OCI-LY7 (cell line): ENCODE measurements around the gene TMEM61. TPM values are rescaled to one million over a fixed set of nuclear protein-coding genes. Genes with fewer than 3 reads are reported as not detected.

Source experiments
- BruUV-seq: library from RNA; stranded (reverse); fragments of 400-500 nt; replicated peaks from 2 replicates; lab custom pipeline; 2021; lab: Mats Ljungman, UMichigan
- CTCF ChIA-PET: fragments of 300-600 bp; sonication (Branson Sonifier 250); formaldehyde crosslinking; loops from one replicate; lab custom pipeline; 2022; ENCODE audit warnings: antibody characterized with exemption; ENCODE audit not compliant: unreplicated experiment; lab: Charles Lee
- POLR2A ChIA-PET: fragments of 300-600 bp; sonication (Branson Sonifier 250); formaldehyde crosslinking; loops from one replicate; lab custom pipeline; 2022; ENCODE audit warnings: antibody characterized with exemption; lab: Charles Lee
- DNase-seq: peaks from one replicate; pipeline ENCODE4 v3.0.0-alpha.2; 2015; ENCODE audit warnings: low spot score
- H2AFZ ChIP-seq: fragments of 200-600 bp; sonication (generic), shearing (Covaris generic); 2 replicates; pipeline ENCODE4 v1.6.1; 2014; ENCODE audit warnings: mild to moderate bottlenecking, antibody characterized with exemption, low read length, moderate library complexity
- H3K27ac ChIP-seq: fragments of 200-600 bp; sonication (generic); 2 replicates; pipeline ENCODE4 v1.5.1; 2014; ENCODE audit warnings: mixed run types, low read depth, mild to moderate bottlenecking, moderate library complexity, low read length, inconsistent platforms; ENCODE audit not compliant: poor library complexity, severe bottlenecking
- H3K36me3 ChIP-seq: fragments of 200-600 bp; sonication (generic); 2 replicates; pipeline ENCODE4 v1.6.1; 2014; ENCODE audit warnings: mild to moderate bottlenecking, antibody characterized with exemption, low read length, moderate library complexity, mixed read lengths; ENCODE audit not compliant: insufficient read depth
- H3K4me1 ChIP-seq: fragments of 200-600 bp; sonication (generic); 2 replicates; pipeline ENCODE4 v1.5.1; 2014; ENCODE audit warnings: mild to moderate bottlenecking, low read length; ENCODE audit not compliant: insufficient read depth, poor library complexity, severe bottlenecking
- H3K4me2 ChIP-seq: fragments of 200-600 bp; sonication (generic); 2 replicates; pipeline ENCODE4 v1.6.1; 2014; ENCODE audit warnings: mild to moderate bottlenecking, low read length
- H3K4me3 ChIP-seq: fragments of 200-600 bp; sonication (generic); 2 replicates; pipeline ENCODE4 v1.5.1; 2014; ENCODE audit warnings: mild to moderate bottlenecking, low read depth, low read length; ENCODE audit not compliant: poor library complexity, severe bottlenecking
- H3K79me2 ChIP-seq: fragments of 200-600 bp; sonication (generic); 2 replicates; pipeline ENCODE4 v1.6.1; 2016; ENCODE audit warnings: low read depth, mild to moderate bottlenecking, low read length, moderate library complexity, mixed read lengths; ENCODE audit not compliant: insufficient read depth
- H3K9me2 ChIP-seq: fragments of 200-600 bp; sonication (generic); 2 replicates; pipeline ENCODE4 v1.6.1; 2016; ENCODE audit warnings: mild to moderate bottlenecking, low read length, mixed read lengths; ENCODE audit not compliant: insufficient read depth
- H3K9me3 ChIP-seq: fragments of 200-600 bp; sonication (generic); 2 replicates; pipeline ENCODE4 v1.6.1; 2014; ENCODE audit warnings: mild to moderate bottlenecking, mixed run types, low read length, mixed read lengths
- H4K20me1 ChIP-seq: fragments of 200-600 bp; sonication (generic); 2 replicates; pipeline ENCODE4 v1.6.1; 2014; ENCODE audit warnings: mild to moderate bottlenecking, antibody characterized with exemption, low read length, moderate library complexity, mixed read lengths; ENCODE audit not compliant: insufficient read depth
- EZH2phosphoT487 ChIP-seq: fragments of 200-600 bp; sonication (generic); IDR thresholded peaks from 2 replicates; pipeline ENCODE4 v1.6.1; 2018; ENCODE audit warnings: low read depth, borderline replicate concordance, mild to moderate bottlenecking, mixed run types, antibody characterized with exemption, low read length, moderate library complexity, mixed read lengths
- intact Hi-C: fragments of 100-400 bp; cut with micrococcal nuclease; formaldehyde crosslinking; loops from one replicate; pipeline ENCODE4 v1.10.0; 2022; ENCODE audit not compliant: unreplicated experiment
- total RNA-seq, 2 experiments: library from RNA; depleted of rRNA in 1 of 2; stranded (reverse); fragments of >200 nt in 1 of 2; shearing (Covaris generic) in 1 of 2; gene quantifications; 2 replicates each; pipeline ENCODE4 v1.2.3, GENCODE V29; 2014 to 2022
- TF ChIP-seq, protein P1 (sequence below): fragments of 200-600 bp; sonication (generic); conservative IDR thresholded peaks from 2 replicates; pipeline ENCODE4 v1.5.1; 2014; ENCODE audit warnings: mild to moderate bottlenecking, antibody characterized with exemption, low read length, moderate library complexity, mixed read lengths

TMEM61 gene
- total RNA-seq, 2 experiments from 2014 or later, result not detected

GRCh38 chr1:55033265-55033614 lies 52.8 kb downstream of the TMEM61 start:
- Histone ChIP-seq H2AFZ (no peak overlapping the region), H3K36me3 (no peaks in the 10 kb centered on the region), H4K20me1 (no peaks in the 10 kb centered on the region), H3K4me3 (no peak overlapping the region), H3K79me2 (no peaks in the 10 kb centered on the region), H3K4me2 (no peak overlapping the region), H3K9me2 (no peaks in the 10 kb centered on the region), H3K4me1 (no peaks in the 10 kb centered on the region), H3K27ac (no peak overlapping the region), H3K9me3 (no peaks in the 10 kb centered on the region)
- intact Hi-C loops, result no loop called here
- CTCF ChIA-PET, result no interaction called here
- no peak for DNase-seq
- no TSS peak for BruUV-seq
- TF ChIP-seq, protein P1, sequence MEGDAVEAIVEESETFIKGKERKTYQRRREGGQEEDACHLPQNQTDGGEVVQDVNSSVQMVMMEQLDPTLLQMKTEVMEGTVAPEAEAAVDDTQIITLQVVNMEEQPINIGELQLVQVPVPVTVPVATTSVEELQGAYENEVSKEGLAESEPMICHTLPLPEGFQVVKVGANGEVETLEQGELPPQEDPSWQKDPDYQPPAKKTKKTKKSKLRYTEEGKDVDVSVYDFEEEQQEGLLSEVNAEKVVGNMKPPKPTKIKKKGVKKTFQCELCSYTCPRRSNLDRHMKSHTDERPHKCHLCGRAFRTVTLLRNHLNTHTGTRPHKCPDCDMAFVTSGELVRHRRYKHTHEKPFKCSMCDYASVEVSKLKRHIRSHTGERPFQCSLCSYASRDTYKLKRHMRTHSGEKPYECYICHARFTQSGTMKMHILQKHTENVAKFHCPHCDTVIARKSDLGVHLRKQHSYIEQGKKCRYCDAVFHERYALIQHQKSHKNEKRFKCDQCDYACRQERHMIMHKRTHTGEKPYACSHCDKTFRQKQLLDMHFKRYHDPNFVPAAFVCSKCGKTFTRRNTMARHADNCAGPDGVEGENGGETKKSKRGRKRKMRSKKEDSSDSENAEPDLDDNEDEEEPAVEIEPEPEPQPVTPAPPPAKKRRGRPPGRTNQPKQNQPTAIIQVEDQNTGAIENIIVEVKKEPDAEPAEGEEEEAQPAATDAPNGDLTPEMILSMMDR, result no peak
- no peak for TF ChIP-seq EZH2phosphoT487
- POLR2A ChIA-PET, result no interaction called here

DNA sequence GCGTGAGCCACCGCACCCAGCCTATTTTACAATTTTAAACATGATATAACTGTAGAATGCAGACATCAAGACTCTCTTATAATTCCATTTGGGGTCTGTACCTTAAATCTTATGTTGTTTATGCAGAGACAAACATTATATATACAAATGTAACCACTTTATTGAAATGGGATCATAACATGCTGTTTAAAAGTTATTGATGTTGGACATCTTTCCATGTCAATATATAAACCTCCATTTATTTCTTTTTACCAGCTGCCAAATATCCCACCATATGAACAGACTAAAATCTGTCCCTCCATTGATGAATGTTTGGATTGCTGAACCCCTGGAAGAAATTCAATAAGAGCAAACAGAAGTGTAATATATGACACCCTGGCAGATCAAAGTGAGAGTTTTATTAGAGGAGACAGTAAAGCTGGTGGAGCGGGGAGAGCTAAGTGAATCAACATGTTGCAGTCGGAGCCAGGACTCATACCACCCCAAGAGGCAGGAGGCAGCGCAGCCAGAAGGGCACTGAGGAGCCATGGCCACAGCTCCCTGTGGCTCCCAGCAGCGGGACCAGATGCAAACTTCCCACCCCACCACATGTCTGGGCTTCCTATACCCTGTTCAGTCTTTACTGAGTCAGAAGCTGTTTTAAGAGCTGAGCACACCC lies 54.2 kb downstream of the TMEM61 start:
- ChIA-PET POLR2A (no interaction called here), CTCF (no interaction called here)
- H3K4me2 ChIP-seq, result no peak overlapping the region
- intact Hi-C loops, result no loop called here
- no peaks in the 10 kb centered on the region for H4K20me1 ChIP-seq
- H3K4me3 ChIP-seq, result no peak overlapping the region
- H3K4me1 ChIP-seq, result no peaks in the 10 kb centered on the region
- H3K9me3 ChIP-seq, result no peaks in the 10 kb centered on the region
- DNase-seq, result no peak
- TF ChIP-seq EZH2phosphoT487, result no peak
- TF ChIP-seq, protein P1, result no peak
- H3K36me3 ChIP-seq, result no peaks in the 10 kb centered on the region
- BruUV-seq, result no TSS peak
- no peak overlapping the region for H2AFZ ChIP-seq
- no peak overlapping the region for H3K27ac ChIP-seq
- H3K79me2 ChIP-seq, result no peaks in the 10 kb centered on the region
- H3K9me2 ChIP-seq, result no peaks in the 10 kb centered on the region

DNA sequence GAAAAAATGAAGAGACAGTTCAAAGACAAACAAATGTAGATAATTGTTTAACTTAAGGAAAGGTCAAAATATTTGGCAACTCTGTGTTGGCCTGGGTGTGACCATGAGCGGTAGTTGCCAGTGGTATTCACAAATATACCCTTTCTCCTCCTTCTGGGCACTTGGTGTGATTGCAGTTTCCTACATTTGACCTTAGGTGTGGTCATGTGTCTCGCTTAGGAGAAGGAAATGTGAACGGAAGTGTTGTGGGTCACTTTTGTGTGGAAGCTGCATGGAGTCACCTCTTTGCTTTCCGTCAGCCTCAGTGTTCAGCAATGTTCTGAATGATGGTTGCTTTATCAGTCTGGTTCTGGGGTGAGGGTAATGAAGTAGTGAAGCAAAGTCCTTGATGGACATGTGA lies 55.5 kb downstream of the TMEM61 start:
- TF ChIP-seq, protein P1, result no peak
- no peak for TF ChIP-seq EZH2phosphoT487
- DNase-seq, result no peak
- Histone ChIP-seq H2AFZ (no peak overlapping the region), H4K20me1 (no peaks in the 10 kb centered on the region), H3K9me3 (no peaks in the 10 kb centered on the region), H3K36me3 (no peaks in the 10 kb centered on the region), H3K4me1 (no peaks in the 10 kb centered on the region), H3K4me2 (no peak overlapping the region), H3K79me2 (no peaks in the 10 kb centered on the region), H3K4me3 (no peak overlapping the region), H3K27ac (no peak overlapping the region), H3K9me2 (no peaks in the 10 kb centered on the region)
- POLR2A ChIA-PET, result no interaction called here
- no TSS peak for BruUV-seq
- intact Hi-C loops, result no loop called here
- CTCF ChIA-PET, result no interaction called here
